ENCODE data around the gene SLC38A10.
"Not testable (repeated sequence)": the region's sequence is repeated elsewhere in the genome, so short reads cannot be mapped to it uniquely, and the experiment has no call there.

The SLC38A10 gene

GRCh38 chr17:81234940-81235821 is 59.9 kb downstream of the SLC38A10 start:
- intact Hi-C loops (cut with DNase I), result no loop called here

GRCh38 chr17:81234506-81234855 is 60.6 kb downstream of the SLC38A10 start:
- peak in 1 of 10 donors; percentile 82 for DNase-seq
- intact Hi-C loops (cut with DNase I), result no loop called here

More at GRCh38 chr17:81234940-81235821, 59.9 kb downstream of the SLC38A10 start:
- DNase-seq, result no peak

- DNase-seq, result peak in 1 of 10 donors; percentile 78
Observed at GRCh38 chr17:81233811-81234505, 61.1 kb downstream of the SLC38A10 start.

GRCh38 chr17:81233316-81233715 is 61.8 kb downstream of the SLC38A10 start:
- peak in 1 of 10 donors; percentile 81 for DNase-seq
- intact Hi-C loops (cut with DNase I), result no loop called here

More at GRCh38 chr17:81233811-81234505, 61.1 kb downstream of the SLC38A10 start:
- intact Hi-C loops (cut with DNase I), result no loop called here

- intact Hi-C loops (cut with DNase I), result no loop called here
- peak in 1 of 10 donors; percentile 77 for DNase-seq
Observed at GRCh38 chr17:81232616-81233241, 62.4 kb downstream of the SLC38A10 start.

- DNase-seq, result peak in 1 of 10 donors; percentile 83
- intact Hi-C loops (cut with DNase I), result no loop called here
Observed at GRCh38 chr17:81231766-81232581, 63.1 kb downstream of the SLC38A10 start.

- intact Hi-C loops (cut with DNase I), result no loop called here
Observed at GRCh38 chr17:81231121-81231645, 63.9 kb downstream of the SLC38A10 start.

GRCh38 chr17:81230043-81230820 is 64.9 kb downstream of the SLC38A10 start:
- intact Hi-C loops (cut with DNase I), result no loop called here
- peak in 1 of 10 donors; percentile 83 for DNase-seq

More at GRCh38 chr17:81231121-81231645, 63.9 kb downstream of the SLC38A10 start:
- DNase-seq, result peak in 1 of 10 donors; percentile 77

- peak in 1 of 10 donors; percentile 73 for DNase-seq
- intact Hi-C loops (cut with DNase I), result no loop called here
Observed at GRCh38 chr17:81229666-81229920, 65.5 kb downstream of the SLC38A10 start.

GRCh38 chr17:81228834-81229665 is 66.1 kb downstream of the SLC38A10 start:
- DNase-seq, result peak in 1 of 10 donors; percentile 75
- intact Hi-C loops (cut with DNase I), result no loop called here

- no peak for DNase-seq
- intact Hi-C loops (cut with DNase I), result no loop called here
Observed at GRCh38 chr17:81228420-81228819, 66.7 kb downstream of the SLC38A10 start.

- DNase-seq; intact Hi-C loops (cut with DNase I): not testable (repeated sequence)
Observed at GRCh38 chr17:81227630-81228029, 67.5 kb downstream of the SLC38A10 start.

- DNase-seq, result peak in 1 of 10 donors; percentile 88
- intact Hi-C loops (cut with DNase I), result no loop called here
Observed at GRCh38 chr17:81223762-81224130, 71.4 kb downstream of the SLC38A10 start.

GRCh38 chr17:81222906-81223761 is 72.0 kb downstream of the SLC38A10 start, which contains the start of gene CEP131:
TSS of gene CEP131 (minus strand) at chr17:81222965. CDS start at chr17:81220056, 2,909 bp downstream.
- peak; percentile 97 to 100 (median 99) for DNase-seq
- intact Hi-C loops (cut with DNase I), result no loop called here

GRCh38 chr17:81222620-81222905 is 72.5 kb downstream of the SLC38A10 start:
- no peak for DNase-seq
- intact Hi-C loops (cut with DNase I), result no loop called here

GRCh38 chr17:81221842-81222619 is 73.1 kb downstream of the SLC38A10 start:
- DNase-seq, result peak in 1 of 10 donors; percentile 79

GRCh38 chr17:81221371-81221841 is 73.7 kb downstream of the SLC38A10 start:
- DNase-seq, result no peak
- intact Hi-C loops (cut with DNase I), result no loop called here

More at GRCh38 chr17:81221842-81222619, 73.1 kb downstream of the SLC38A10 start:
- intact Hi-C loops (cut with DNase I), result no loop called here

Measured in posterior cingulate gyrus (tissue), 11 donors.